Retinal pigment epithelial cell (primary cell): Measurements from ENCODE around the gene QSOX1.

Experiments used
- DNase-seq: peaks from one replicate; pipeline ENCODE4 v3.0.0-alpha.2; 2010; ENCODE audit warnings: low read depth
- H3K4me3 ChIP-seq: 2 replicates; pipeline ENCODE4 v1.5.1; 2011; ENCODE audit warnings: mild to moderate bottlenecking, low read length, control low read depth, moderate library complexity
- TF ChIP-seq, protein P1 (sequence below): conservative IDR thresholded peaks from 2 replicates; pipeline ENCODE4 v1.5.1; 2011; ENCODE audit warnings: low read depth, low read length, control low read depth, inconsistent platforms

The QSOX1 gene

DNA sequence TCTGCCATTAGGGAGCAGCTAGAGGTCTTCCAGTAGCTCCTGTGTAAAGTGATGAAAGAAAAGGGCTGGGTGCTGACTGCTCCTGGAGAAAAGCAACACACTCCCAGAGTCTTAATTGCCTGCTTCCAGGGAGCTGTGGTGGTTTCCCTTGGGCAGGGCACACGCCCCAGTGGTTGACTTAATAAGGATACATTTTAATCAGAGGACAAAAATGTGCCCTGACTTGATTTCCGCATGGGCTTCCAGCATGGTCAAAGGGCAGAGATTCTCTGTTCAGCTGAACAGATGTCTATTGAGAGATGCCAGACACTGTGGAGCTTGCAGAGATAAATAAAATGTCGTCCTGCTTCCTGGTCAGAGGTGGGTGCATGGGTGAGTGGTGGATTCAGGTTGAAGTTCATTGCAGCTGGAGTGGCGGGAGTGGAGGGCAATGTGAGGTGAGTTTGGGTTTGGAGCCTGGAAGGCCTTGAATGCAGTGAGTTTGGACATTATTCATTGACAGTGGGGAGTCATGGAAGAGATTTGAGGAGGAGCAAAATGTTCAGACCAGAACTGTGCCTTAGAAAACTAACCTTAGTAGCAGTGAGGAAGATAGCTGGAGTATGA, 16.0 kb downstream of the QSOX1 start:
- DNase-seq: no peak
- H3K4me3 ChIP-seq: no peak overlapping the region
- TF ChIP-seq, protein P1, sequence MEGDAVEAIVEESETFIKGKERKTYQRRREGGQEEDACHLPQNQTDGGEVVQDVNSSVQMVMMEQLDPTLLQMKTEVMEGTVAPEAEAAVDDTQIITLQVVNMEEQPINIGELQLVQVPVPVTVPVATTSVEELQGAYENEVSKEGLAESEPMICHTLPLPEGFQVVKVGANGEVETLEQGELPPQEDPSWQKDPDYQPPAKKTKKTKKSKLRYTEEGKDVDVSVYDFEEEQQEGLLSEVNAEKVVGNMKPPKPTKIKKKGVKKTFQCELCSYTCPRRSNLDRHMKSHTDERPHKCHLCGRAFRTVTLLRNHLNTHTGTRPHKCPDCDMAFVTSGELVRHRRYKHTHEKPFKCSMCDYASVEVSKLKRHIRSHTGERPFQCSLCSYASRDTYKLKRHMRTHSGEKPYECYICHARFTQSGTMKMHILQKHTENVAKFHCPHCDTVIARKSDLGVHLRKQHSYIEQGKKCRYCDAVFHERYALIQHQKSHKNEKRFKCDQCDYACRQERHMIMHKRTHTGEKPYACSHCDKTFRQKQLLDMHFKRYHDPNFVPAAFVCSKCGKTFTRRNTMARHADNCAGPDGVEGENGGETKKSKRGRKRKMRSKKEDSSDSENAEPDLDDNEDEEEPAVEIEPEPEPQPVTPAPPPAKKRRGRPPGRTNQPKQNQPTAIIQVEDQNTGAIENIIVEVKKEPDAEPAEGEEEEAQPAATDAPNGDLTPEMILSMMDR: no peak

DNA sequence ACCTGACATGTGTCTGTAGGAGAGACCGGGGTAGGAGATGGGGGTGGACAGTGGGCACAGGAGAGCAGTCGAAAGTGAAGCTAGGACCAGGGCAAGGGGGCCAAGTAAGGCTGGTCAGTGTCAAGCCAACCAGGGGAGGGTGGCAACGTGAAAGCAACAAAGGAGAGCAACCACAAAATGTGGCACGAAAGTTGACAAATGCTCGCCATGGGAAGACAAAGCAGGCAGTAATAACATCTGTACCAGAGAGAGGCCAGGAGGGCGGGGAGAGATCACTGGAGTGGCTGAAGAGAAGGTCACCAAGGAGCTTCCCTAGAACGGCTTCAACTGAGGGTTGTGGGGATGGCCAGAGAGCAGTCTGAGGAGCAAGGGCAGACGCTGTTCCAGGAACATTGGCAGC, 17.0 kb downstream of the QSOX1 start:
- TF ChIP-seq, protein P1: no peak
- DNase-seq: no peak
- no peak overlapping the region for H3K4me3 ChIP-seq

DNA sequence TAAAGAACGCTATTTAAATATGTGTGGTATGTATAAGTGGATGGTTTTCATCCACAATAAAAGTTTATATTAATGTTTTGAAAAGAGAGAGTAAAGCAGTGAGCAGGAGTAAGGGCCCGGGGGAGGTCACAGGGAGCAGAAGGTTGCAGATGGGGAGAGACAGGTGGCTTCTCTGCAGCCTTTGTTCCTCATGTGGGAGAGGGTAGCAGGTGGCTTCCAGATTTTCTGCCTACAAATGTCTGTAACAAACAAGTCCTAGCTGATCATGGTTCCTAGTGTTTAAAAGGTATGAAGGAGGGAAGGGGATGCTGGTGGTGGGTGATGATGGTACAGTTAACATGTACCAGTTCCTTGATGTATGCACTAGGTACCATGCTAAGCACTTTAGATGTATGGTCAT, 18.8 kb downstream of the QSOX1 start:
- TF ChIP-seq, protein P1: no peak
- H3K4me3 ChIP-seq: no peak overlapping the region
- no peak for DNase-seq

DNA sequence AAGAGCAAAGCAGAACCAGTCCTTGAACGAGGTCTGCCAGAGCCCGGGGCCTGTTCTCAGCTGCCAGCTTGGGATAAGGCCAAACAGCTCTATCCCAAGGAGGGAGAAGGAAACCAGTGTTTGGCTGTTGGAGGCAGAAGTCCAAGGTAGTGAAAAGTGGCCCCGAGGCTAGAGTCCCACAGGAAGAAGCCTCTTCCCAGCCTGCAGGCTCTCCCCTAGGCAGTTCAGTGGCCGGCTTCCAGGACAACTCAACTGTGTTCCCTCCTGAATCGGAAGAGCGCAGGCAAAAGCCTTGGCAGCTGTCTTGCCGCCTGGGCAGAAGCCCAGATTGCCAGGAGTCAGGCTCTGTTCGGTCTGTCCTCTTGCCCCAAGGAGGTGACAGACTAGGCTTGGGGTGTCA, 19.3 kb downstream of the QSOX1 start:
- H3K4me3 ChIP-seq: no peak overlapping the region
- TF ChIP-seq, protein P1: no peak
- DNase-seq: no peak

DNA sequence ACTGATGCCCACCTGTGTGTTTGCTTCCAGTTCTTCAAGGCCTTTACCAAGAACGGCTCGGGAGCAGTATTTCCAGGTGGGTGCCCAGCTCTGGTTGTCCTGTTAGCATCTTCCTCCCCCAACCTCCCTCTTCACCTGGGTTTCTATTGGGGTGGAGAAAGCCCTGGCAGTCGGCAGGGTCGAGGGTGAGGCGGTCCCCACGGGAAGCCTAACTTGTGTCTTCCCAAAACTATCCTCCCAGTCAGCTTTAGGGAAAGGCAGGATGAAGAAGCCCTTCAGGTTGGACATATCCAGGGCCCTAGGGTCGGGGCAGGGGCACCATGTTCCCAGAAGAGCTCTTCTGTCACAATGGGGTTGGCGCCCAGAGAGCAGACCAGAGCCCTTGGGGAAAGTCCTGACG, 20.6 kb downstream of the QSOX1 start:
- no peak for DNase-seq
- H3K4me3 ChIP-seq: no peak overlapping the region
- TF ChIP-seq, protein P1: no peak

DNA sequence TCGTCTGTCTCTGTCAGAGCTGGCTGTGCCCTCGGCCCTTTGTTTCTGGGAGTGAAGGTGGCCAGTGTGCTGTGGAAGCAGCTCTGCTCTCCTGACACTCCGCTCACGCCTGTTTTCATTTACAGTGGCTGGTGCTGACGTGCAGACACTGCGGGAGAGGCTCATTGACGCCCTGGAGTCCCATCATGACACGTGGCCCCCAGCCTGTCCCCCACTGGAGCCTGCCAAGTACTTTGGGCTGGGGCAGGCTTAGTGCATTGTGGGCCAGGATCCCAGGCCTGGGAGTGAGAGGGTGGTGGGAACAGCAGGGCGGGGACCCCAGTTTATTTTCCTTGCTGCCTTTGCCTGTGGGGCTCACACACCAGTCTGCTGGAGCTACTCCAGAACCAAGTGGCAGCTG, 21.1 kb downstream of the QSOX1 start:
- DNase-seq: no peak
- H3K4me3 ChIP-seq: no peak overlapping the region
- TF ChIP-seq, protein P1: no peak

DNA sequence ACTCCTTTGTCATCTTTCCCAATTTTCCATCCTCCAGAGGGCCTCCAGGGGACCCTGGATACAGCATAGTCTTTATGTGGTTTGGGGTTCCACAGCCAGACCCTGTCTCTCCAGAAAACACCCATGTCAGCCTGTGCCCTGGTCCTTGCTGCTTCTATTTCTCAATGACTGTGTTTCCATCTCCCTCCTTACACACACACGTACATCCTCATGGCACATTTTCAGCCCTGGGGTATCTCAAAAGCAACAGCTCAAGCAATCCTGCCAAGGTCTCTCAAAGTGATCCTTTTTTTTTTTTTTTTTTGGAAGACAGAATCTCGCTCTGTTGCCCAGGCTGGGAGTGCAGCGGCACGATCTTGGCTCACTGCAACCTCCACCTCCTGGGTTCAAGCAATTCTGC, 22.3 kb downstream of the QSOX1 start:
- TF ChIP-seq, protein P1: no peak
- no peak for DNase-seq
- H3K4me3 ChIP-seq: no peak overlapping the region
